T-helper 22 cell (primary cell): ENCODE results near the gene GPC2.

Experiments
- DNase-seq: peaks from one replicate; pipeline ENCODE4 v3.0.0-alpha.2; 2020; ENCODE audit warnings: low read depth

The GPC2 gene

GRCh38 chr7:100169147-100169850 lies 7.9 kb downstream of the GPC2 start:
- DNase-seq: no peak

DNA sequence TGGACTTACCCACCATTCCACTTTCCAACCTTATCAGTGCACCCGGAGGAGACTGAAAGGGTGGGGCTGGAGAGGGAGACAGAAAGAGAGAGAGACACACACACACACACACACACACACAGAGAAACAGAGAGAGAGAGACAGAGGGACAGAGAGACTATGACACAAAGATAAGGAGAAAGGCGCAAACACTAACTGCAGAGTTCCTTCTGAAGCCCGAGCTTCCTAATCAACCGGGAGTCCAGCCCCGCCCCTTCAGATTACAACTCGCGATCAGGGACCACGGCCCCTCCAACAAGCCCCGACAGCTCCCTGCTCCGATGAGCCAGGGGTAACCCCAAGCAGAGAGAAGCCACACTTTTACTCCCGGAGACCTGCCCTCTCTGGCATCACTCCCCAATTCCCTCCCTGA lies 9.3 kb downstream of the GPC2 start:
- DNase-seq: no peak

DNA sequence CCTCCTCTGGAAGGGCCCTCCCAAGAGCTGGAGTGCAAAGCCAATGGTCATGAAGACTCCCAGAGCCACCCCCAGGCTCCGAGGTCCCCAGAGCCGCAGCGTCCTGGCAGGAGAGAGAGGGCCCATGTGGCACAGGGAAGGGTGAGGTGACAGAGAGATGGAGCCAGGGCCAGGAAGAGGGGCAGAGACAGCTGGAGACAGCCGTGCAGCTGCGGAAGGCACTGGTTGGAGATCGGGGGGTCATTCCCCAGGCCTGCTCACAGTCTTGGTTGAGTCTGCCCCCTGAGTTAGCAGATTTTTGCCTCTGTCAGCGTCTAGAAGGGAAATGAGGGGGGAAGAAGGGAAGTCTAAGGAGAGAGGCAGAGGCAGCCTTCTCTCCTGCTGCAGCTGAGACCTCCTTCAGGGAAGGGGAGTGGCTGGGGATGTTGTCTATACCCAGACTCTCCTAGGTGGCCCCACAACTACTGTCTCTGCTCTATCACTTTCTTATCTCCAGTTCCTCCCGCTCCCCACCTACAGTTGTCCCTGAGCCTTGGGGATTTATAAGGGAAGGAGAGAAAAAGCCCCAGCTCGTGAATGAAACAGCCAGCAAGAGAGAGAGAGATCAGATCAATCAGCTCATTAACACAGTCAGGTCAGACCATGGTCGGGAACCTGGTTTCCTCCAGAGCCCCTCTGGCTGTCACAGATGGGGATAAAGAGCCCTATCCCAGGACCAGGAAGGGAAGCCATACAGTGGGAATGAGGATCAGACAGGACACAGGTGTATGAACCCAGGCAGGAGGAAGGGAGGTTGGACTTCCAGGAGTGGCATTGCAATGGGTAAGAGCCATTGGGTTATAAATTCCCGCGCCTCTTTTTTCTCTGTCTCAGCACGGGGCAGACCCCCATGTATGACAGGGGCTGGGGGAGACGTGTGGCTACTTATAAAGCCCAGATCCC lies 9.9 kb downstream of the GPC2 start:
- DNase-seq: no peak

DNA sequence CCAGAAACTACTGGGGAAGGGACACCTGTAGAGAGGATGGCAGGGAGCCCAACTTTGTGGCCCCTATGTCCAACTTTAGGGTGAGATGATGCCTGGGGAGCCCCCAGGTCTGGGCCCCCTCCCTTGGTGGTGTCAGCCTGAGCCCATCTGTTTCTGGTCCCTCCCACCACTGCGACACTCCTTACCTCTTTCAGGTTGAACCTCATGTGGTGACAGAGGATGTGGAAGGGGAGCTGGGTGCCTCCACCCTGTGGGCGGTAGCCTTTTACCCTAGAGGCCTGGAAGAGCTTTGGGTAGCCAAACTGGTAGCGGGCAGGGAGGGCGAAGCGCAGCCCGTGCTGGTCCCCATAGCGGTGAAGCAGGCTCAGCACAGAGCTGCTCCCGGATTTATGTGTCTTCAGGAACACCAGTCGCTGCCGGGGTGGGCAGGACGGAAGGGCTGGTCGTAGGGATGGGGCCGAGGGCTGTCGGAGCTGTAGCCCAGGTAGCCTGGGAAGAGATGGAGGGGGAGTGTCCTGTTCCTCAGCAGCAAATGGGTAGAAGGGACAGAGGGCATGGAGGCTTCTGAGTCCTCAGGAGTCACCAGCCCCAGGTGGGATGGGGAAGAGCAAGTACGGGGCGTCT lies 10.8 kb downstream of the GPC2 start:
- DNase-seq: no peak

GRCh38 chr7:100163871-100164270 lies 13.3 kb downstream of the GPC2 start:
- no peak for DNase-seq

GRCh38 chr7:100163006-100163531 lies 14.1 kb downstream of the GPC2 start:
- DNase-seq: no peak

- DNase-seq: no peak
Observed at GRCh38 chr7:100160067-100160466, 17.1 kb downstream of the GPC2 start.

GRCh38 chr7:100159099-100159623 lies 18.0 kb downstream of the GPC2 start:
- DNase-seq: no peak

DNA sequence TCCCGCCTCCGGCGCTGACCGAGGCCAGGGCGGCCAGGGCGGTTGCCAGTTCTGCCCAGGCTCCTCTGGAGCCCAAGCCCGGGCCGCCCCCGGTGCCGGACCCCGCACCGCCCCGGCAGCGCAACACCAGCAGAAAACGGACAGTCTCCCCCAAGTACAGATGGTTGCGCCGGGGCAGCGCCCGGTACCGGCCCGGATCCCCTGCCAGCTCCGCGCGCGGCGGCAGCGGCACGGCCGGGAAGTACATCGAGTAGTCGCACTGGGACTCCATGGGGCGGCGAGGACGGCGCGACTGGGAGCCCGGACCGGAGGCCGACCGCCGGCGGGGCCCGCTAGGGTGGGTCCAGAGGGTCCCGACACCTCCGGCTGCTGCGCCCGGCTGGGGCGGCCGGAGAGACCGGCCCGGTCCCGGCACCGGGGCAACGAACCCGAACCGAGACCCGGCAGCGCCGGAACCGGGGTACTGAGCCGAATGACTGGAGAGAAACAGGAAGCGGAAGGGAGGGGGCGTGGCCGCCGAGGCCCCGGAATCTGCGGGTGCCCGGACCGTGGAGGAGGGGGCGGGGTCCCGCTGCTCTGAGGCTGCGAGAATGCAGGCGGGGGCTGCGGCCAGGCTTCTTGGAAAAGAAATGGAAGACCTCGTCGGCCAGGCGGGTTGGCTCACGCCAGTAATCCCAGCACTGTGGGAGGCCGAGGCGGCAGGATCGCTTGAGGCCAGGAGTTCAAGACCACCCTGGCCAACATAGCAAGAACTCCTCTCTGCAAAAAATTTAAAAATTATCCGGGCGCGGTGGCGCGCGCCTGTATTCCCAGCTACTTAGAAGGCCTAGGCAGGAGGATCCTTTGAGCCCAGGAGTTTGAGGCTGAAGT lies 18.7 kb downstream of the GPC2 start, which contains the start of gene TRAPPC14:
Gene TRAPPC14 (minus strand): TSS at position 495 of the 870 bp plus-strand sequence. CDS start 224 bp downstream, at position 271.
- peak; percentile 82 for DNase-seq

DNA sequence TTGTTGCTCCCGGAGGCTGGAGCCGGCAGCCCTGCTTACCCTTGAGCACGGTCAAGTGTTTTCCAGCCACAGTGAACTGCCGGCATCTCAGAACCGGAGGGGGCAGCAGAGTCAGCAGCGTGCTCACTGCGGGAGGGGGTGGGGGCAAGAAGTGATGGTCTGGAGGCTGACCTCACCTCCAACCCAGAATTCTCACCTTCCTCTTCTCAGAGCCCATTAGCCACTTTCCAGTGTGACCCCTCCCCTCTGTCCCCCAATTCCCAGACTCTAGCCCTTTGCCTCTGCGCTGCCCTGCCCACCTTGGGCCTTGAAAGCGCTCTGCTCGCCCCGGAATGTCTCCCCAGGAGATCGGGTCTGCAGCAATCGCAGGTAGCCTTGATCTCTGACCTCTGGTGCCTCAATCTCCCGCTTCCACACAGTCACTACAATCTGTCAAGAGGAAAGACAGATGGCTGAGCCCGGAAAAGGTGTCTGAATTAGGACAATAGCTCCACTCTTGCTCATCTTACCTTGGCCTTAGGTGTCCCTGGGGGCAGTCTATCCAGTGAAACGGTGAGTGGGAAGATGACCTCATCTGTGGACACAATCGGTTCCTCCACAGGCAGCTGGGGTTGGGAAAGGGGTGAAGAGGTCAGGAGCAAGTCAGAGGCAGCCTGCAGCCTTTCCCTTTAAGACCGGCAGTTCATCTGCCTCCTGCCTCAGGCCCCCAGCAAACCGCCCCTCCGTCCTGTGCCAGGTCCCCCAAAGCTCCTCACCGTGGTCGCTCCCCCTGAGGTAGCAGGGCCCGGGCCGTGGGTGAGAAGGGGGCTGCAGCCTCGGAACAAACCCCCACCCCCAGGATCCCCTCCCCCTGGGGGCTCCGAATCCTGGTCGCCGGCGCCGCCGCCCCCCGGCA lies 19.6 kb downstream of the GPC2 start:
- DNase-seq: no peak

GRCh38 chr7:100157069-100157333 lies 20.2 kb downstream of the GPC2 start:
- DNase-seq: no peak

DNA sequence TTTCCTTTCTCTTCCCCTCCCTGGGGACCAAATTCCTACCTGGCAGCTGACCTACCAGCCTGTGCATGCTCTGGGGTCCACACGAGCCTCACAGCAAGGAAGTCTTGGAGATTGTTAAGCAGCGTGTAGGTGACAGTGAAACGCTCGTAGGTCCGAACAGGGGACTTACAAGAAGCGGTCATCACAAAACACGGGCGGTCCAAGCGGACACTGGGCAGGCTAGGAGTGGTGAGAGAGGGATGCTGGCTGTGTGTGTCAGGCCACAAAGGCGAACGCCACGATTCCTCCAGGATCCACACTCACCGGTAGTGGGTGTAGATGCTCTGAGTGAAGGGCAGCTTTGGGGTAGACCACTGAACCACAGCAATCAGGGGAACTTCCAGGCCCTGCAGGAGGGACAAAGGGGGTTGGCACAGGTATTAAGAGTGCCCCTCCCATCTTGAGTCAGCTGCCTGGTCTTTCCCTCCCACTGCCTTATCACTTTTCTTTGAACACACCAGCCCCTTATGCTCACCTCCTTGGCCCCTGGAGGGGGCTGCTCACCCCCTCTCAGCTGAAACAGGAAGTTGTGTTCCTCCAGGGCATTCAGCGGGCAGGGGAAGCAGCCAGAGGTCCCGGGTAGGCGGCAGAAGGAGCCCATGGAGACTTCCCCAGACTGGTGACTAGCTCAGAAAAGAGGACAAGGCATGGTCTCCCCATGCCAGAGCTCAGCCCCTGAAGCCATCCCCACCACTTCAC lies 20.7 kb downstream of the GPC2 start:
- DNase-seq: no peak

GRCh38 chr7:100155553-100156317 lies 21.4 kb downstream of the GPC2 start:
- no peak for DNase-seq

DNA sequence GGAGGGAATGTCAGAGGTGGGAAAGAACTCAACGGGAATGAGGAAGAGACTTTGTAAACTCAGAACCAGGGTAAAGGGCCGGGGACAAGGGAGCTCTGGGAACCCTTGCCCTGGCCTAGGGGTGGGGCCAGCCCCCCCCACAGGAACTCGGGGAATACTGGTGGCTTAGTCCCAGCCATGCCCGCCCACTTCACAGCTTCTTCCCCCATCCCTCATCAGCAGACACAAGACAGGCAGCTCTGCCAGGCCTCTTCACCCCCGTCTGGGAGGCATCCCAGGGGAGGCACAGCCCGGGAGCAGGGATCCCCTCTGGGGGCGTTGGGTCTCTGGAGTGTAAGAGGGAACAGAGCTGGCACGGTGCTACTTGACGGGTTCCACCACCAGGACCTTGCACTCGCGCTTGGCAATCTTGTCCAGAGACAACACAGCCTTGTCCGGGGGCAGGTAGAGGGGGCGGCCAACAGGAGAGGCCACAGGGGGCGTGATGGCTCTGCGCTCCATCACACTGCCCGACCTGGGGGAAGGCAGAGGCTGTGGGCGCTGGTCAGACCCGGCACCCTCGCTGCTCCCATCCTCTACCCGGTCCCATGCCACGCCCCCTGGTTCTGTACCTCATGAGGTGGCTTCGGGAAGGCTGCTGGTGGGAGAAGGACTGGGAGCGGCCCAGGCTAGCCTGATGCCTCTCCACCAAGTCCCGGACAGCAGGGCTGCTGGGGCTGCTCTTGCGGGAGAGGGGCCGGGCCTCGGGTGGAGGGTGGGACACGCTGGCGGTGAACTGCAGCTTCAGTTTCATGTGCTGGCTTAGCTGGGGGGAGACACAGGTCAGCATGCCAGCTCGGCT lies 22.3 kb downstream of the GPC2 start:
- DNase-seq: no peak

GRCh38 chr7:100153708-100154535 lies 23.3 kb downstream of the GPC2 start:
- DNase-seq: no peak

GRCh38 chr7:100152937-100153666 lies 24.1 kb downstream of the GPC2 start:
- no peak for DNase-seq
